ENCODE data around the gene UGT1A8.
"Not testable (repeated sequence)": the region's sequence is repeated elsewhere in the genome, so short reads cannot be mapped to it uniquely, and the experiment has no call there.

The UGT1A8 gene

GRCh38 chr2:233617476-233617875, at the start of gene UGT1A8:
Gene UGT1A8, plus strand, starts transcription at chr2:233617633. Its CDS starts 75 bp downstream, at chr2:233617708.
- not testable (repeated sequence) for DNase-seq (ENCODE audit: low read depth)

- DNase-seq (ENCODE audit: low read depth) = no peak
Observed at GRCh38 chr2:233571001-233571400, 46.4 kb upstream of the UGT1A8 start.

- no peak for DNase-seq (ENCODE audit: low read depth)
Observed at GRCh38 chr2:233571462-233571861, 46.0 kb upstream of the UGT1A8 start.

- DNase-seq (ENCODE audit: low read depth) = no peak
Observed at GRCh38 chr2:233572468-233572867, 45.0 kb upstream of the UGT1A8 start.

- DNase-seq (ENCODE audit: low read depth) = not testable (repeated sequence)
Observed at GRCh38 chr2:233577341-233577740, 40.1 kb upstream of the UGT1A8 start.

GRCh38 chr2:233583217-233583965, 34.0 kb upstream of the UGT1A8 start:
- DNase-seq (ENCODE audit: low read depth) = not testable (repeated sequence)

- DNase-seq (ENCODE audit: low read depth) = no peak
Observed at GRCh38 chr2:233584210-233584609, 33.2 kb upstream of the UGT1A8 start.

GRCh38 chr2:233588400-233588799, 29.0 kb upstream of the UGT1A8 start:
- no peak for DNase-seq (ENCODE audit: low read depth)

GRCh38 chr2:233592706-233593105, 24.7 kb upstream of the UGT1A8 start:
- not testable (repeated sequence) for DNase-seq (ENCODE audit: low read depth)

- no peak for DNase-seq (ENCODE audit: low read depth)
Observed at GRCh38 chr2:233593201-233593600, 24.2 kb upstream of the UGT1A8 start.

GRCh38 chr2:233597522-233597921, 19.9 kb upstream of the UGT1A8 start:
- DNase-seq (ENCODE audit: low read depth) = no peak

- no peak for DNase-seq (ENCODE audit: low read depth)
Observed at GRCh38 chr2:233598952-233599351, 18.5 kb upstream of the UGT1A8 start.

GRCh38 chr2:233600386-233600785, 17.0 kb upstream of the UGT1A8 start:
- no peak for DNase-seq (ENCODE audit: low read depth)

GRCh38 chr2:233602076-233602475, 15.4 kb upstream of the UGT1A8 start:
- DNase-seq (ENCODE audit: low read depth) = no peak

- DNase-seq (ENCODE audit: low read depth) = no peak
Observed at GRCh38 chr2:233603520-233603919, 13.9 kb upstream of the UGT1A8 start.

- DNase-seq (ENCODE audit: low read depth) = no peak
Observed at GRCh38 chr2:233604826-233605225, 12.6 kb upstream of the UGT1A8 start.

GRCh38 chr2:233605680-233606079, 11.8 kb upstream of the UGT1A8 start:
- no peak for DNase-seq (ENCODE audit: low read depth)

GRCh38 chr2:233611284-233611683, 6.1 kb upstream of the UGT1A8 start:
- DNase-seq (ENCODE audit: low read depth) = no peak

- no peak for DNase-seq (ENCODE audit: low read depth)
Observed at GRCh38 chr2:233620204-233620603, 2.8 kb downstream of the UGT1A8 start.

- not testable (repeated sequence) for DNase-seq (ENCODE audit: low read depth)
Observed at GRCh38 chr2:233621863-233622262, 4.4 kb downstream of the UGT1A8 start.

GRCh38 chr2:233627331-233628025, 10.0 kb downstream of the UGT1A8 start:
- no peak for DNase-seq (ENCODE audit: low read depth)

- not testable (repeated sequence) for DNase-seq (ENCODE audit: low read depth)
Observed at GRCh38 chr2:233636306-233636705, 18.9 kb downstream of the UGT1A8 start, which contains the start of gene UGT1A10. Gene UGT1A10, plus strand, starts transcription at chr2:233636448. Its CDS starts 75 bp downstream, at chr2:233636523.

GRCh38 chr2:233638836-233639235, 21.4 kb downstream of the UGT1A8 start:
- DNase-seq (ENCODE audit: low read depth) = no peak

Measured in activated T-cell treated with anti-CD3 and anti-CD28 coated beads for 1 hour (primary cell).